Left renal cortex interstitium (tissue), 4 donors: Measurements from ENCODE around the gene MAP7. TPM values are rescaled to one million over a fixed set of nuclear protein-coding genes. Genes with fewer than 3 reads are reported as not detected.
"Not testable (repeated sequence)": the region's sequence is repeated elsewhere in the genome, so short reads cannot be mapped to it uniquely, and the experiment has no call there.

Source experiments
- DNase-seq, 4 donors: peaks; one replicate each; pipeline ENCODE4 v3.0.0-alpha.2; 2013; ENCODE audit warnings: low read depth in 4 of 4, low spot score in 2 of 4, missing footprints in 1 of 4
- polyA plus RNA-seq, 4 donors: library from polyadenylated mRNA; unstranded; fragments of 120-200 nt; gene quantifications; one replicate each; pipeline ENCODE4 v1.2.1, GENCODE V29; 2013; ENCODE audit not compliant: insufficient read length in 4 of 4

MAP7 gene
- polyA plus RNA-seq, 4 donors = 28.2 to 39.2 (median 34.9) TPM

GRCh38 chr6:136403110-136403980, 146.9 kb downstream of the MAP7 start:
- DNase-seq = no peak

GRCh38 chr6:136401749-136402148, 148.5 kb downstream of the MAP7 start:
- DNase-seq = no peak

GRCh38 chr6:136401236-136401635, 149.0 kb downstream of the MAP7 start:
- DNase-seq = not testable (repeated sequence)

GRCh38 chr6:136398453-136398852, 151.8 kb downstream of the MAP7 start:
- no peak for DNase-seq

- DNase-seq = no peak
Measured at GRCh38 chr6:136396908-136397307, 153.3 kb downstream of the MAP7 start.

- not testable (repeated sequence) for DNase-seq
Measured at GRCh38 chr6:136390959-136391358, 159.3 kb downstream of the MAP7 start.

GRCh38 chr6:136387316-136387715, 162.9 kb downstream of the MAP7 start:
- DNase-seq = no peak

GRCh38 chr6:136383268-136383937, 166.8 kb downstream of the MAP7 start:
- no peak for DNase-seq

- no peak for DNase-seq
Measured at GRCh38 chr6:136382676-136383252, 167.5 kb downstream of the MAP7 start.

GRCh38 chr6:136378888-136379287, 171.3 kb downstream of the MAP7 start:
- no peak for DNase-seq

- DNase-seq = not testable (repeated sequence)
Measured at GRCh38 chr6:136375836-136376235, 174.4 kb downstream of the MAP7 start.

GRCh38 chr6:136371959-136372358, 178.3 kb downstream of the MAP7 start:
- DNase-seq = no peak

GRCh38 chr6:136370988-136371728, 179.1 kb downstream of the MAP7 start:
- DNase-seq = peak in 1 of 4 donors; percentile 4

GRCh38 chr6:136365776-136366354, 184.4 kb downstream of the MAP7 start:
- no peak for DNase-seq

GRCh38 chr6:136362421-136363356, 187.5 kb downstream of the MAP7 start:
- DNase-seq = no peak

GRCh38 chr6:136361787-136362186, 188.4 kb downstream of the MAP7 start:
- DNase-seq = no peak

GRCh38 chr6:136360783-136361182, 189.4 kb downstream of the MAP7 start:
- no peak for DNase-seq

- no peak for DNase-seq
Measured at GRCh38 chr6:136359851-136360250, 190.4 kb downstream of the MAP7 start.

- DNase-seq = no peak
Measured at GRCh38 chr6:136351518-136352110, 198.6 kb downstream of the MAP7 start.
